Activated CD4-positive, alpha-beta T cell treated with anti-CD3 and anti-CD28 coated beads, Interleukin-10, Interleukin-2, amounts not matched to agents 100 ng/mL and 50 ng/mL, durations not matched to agents 16 hours and 8 hours (primary cell): ENCODE measurements around the gene TRIOBP.
"Not testable (repeated sequence)": the region's sequence is repeated elsewhere in the genome, so short reads cannot be mapped to it uniquely, and the experiment has no call there.

Experiments used
- DNase-seq: peaks from one replicate; pipeline ENCODE4 v3.0.0-alpha.2; 2020

TRIOBP gene

DNA sequence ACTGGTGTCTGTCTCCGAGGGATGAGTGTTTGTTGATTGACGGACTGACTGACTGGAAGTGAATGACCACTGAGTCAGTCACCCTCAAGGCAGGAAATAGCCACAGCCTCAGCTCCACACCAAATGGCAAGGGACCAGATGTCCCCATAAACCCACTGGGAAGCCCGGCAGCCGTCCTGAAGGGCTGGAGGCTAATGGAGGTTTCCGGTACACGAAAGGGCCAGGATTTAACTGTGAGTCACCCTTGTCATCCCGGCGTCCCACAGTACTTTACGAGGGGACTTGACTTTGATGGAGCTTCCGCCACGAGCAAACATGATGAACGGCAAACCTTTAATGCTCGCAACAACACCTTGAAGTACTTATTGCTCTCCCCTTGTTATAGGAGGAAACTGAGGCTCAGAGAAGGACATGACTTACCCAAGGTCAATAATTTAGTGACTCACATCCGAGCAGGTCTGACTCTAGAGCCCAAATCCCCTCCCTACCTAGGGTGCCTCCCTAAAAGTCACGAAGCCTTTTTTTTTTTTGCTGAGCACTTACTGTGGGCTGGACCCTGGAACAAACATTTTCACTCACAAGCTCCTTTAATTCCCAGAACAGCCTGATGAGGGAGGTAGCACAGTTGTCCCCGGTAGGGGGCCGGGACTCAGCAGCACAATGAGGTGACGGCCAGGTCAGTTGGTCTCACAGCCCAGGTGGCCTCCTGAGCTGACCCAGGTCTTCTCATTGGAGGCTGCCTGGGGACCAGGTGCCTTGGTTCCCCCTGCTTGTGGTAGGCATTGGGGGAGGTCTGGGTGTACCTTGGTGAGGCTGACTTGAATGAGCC is 85.7 kb downstream of the TRIOBP start:
- no peak for DNase-seq

DNA sequence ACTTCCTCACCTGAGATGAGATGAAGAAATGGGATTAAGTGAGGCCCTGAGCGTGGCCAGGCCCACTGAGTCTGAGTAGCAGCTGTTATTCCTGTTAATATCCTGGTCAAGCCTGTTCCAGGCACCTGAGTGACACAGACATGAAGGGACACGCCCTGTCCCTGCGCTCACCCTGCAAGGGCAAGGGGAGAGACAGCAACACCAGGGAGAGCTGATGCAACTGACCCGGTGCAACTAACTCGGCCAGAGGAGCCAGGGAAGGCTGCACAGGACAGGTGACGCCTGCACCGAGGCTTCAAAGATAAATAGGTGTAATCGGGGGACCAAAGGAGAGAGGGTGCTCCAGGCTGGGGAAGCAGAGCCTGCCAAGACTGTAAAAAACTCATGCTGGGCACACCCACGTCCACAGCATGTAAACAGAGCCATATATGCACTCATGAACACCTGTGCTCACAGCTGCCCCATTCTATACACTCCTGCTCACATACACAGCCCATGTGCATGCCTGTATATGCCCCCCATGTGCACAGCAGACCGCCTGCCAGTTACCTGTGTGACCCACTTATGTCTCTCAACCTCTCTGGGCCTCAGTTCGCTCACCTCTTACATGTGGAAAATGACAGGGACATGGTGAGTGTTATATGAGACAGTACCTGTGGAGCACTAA is 88.1 kb downstream of the TRIOBP start:
- DNase-seq, result no peak

DNA sequence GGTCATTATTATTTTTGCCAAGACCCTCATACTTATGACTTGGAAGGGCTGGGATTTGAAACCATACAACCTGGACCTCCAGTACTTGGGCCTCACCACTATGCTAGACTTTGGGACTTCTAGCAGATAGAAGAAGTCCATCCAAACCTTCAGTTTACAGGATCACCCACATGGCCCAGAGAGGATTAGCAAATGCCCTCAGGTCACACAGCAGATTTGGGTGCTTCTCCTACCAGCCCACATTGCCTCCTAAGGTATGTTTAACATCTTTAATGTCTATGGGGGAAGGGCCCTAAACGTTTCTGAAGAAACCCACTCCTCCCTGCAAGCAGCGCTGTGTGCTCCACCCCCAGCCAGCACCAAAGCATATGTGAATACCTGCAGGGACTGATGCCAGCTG is 93.4 kb downstream of the TRIOBP start:
- no peak for DNase-seq

DNA sequence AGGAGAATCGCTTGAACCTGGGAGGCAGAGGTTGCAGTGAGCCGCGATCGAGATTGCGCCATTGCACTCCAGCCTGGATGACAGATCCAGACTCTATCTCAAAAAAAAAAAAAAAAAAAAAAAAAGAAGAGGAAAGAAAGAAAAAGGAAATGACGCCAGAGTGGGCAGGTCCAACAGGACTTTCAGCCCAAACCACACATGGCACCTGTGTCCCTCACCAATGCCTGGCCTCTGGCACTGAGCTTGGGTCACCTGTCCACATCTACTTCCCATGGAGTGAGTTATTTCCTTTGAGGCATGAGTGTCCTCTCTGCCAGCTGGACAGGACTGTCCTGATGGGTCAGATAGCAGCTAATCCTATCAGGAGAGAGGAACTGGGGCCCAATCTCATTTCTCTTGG is 95.6 kb downstream of the TRIOBP start:
- no peak for DNase-seq

DNA sequence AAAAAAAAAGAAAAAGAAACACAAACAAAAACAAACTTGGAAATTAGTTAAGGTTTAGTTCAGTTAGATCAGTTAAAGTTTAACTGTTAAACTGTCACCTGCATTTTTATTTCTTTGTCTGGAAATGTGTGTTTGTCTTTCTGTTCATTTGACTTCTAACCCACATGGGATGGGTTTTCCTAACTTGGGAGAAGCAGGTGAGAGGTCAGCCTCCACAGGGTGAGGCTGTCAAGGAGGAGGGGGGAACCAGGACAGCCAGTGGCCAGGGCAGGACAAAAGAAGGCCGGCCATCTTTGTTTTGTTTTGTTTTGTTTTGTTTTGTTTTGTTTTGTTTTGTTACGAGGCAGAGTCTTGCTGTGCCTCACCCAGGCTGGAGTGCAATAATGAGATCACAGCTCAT is 97.5 kb downstream of the TRIOBP start:
- DNase-seq, result no peak

DNA sequence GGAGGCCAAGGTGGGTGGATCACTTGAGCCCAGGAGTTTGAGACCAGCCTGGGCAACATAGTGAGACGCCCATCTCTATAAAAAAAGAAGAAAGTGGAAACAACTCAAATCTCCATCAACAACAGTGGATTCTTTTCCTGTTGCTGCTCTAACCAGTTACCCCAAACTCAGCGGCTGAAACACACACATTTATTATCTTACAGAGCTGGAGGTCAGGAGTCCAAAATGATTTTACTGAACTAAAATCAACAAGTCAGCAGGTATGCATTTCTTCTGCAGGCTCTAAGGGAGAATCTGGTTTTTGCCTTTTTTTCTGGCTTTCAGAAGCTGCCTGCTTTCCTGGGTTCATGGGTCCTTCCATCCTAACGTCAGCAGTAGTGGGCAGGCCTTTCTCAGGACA is 99.2 kb downstream of the TRIOBP start:
- DNase-seq, result no peak

DNA sequence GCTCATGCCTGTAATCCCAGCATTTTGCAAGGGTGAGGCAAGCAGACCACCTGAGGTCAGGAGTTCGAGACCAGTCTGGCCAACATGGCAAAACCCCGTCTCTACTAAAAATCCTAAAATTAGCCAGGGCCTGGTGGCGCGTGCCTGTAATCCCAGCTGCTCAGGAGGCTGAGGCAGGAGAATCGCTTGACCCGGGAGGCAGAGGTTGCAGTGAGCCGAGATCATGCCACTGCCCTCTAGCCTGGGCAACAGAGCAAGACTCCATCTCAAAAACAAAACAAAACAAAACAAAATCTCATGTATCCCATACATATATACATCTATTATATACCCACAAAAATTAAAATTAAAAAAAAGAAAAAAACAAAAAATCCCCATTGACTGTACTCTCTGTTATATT is 100.4 kb downstream of the TRIOBP start:
- DNase-seq, result not testable (repeated sequence)

DNA sequence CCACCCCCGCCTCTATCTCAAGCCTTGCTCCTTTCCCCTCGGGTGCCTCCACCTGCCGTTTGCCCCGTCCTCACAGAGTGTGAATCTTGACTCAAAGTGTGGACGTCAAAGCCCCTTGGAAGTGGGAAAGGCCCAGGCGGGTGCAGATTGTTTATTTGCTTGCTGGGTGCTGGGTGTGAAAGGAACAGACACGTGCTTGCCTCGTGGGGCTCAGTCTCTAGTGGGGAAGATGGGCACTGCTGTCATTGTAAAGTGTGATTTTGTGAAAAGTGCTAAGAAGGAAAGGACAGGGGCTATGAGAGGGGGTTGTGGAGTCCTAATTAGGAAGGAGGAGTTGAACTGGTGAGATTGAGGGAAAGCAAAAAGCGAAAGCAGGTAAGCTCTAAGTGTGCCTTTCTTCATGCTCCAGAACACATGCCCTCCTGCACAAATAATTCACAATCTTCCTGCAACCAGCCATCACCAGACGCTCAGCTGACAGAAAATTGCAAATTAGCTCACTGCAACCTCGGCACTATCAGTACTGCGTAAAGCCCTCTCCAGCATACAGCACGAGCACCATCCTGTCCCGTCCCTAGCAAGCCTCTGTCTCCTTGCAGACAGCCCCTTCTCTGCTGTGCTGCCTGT is 101.1 kb downstream of the TRIOBP start:
- no peak for DNase-seq

DNA sequence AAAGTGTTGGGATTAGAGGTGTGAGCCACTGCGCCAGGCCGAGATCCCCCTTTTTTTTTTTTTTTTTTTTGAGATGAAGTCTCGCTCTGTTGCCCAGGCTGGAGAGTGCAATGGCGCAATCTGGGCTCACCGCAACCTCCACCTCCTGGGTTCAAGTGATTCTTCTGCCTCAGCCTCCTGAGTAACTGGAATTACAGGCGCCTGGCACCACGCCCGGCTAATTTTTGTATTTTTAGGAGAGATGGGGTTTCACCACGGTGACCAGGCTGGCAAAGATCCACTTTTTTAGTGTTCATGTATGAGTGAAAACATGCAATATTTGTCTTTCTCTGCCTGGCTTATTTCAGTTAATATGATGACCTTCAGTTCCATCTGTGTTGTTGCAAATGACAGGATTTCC is 103.1 kb downstream of the TRIOBP start:
- not testable (repeated sequence) for DNase-seq

DNA sequence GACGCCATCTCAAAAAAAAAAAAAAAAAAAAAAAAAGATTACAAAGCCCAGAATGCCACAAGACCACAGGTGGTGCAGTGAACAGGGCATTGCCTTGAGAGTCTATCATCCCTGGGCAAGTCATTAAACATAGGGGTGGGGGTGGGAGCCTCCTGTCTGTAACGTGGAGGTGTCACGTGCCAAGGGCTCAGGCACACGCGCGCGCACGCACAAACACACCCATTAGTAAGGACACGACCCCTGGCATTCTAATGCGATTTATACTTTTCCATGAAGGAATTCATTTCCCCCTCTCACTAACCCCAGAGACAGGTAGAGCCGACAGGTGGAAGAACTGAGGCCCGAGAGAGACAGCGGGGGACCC is 105.1 kb downstream of the TRIOBP start:
- no peak for DNase-seq

DNA sequence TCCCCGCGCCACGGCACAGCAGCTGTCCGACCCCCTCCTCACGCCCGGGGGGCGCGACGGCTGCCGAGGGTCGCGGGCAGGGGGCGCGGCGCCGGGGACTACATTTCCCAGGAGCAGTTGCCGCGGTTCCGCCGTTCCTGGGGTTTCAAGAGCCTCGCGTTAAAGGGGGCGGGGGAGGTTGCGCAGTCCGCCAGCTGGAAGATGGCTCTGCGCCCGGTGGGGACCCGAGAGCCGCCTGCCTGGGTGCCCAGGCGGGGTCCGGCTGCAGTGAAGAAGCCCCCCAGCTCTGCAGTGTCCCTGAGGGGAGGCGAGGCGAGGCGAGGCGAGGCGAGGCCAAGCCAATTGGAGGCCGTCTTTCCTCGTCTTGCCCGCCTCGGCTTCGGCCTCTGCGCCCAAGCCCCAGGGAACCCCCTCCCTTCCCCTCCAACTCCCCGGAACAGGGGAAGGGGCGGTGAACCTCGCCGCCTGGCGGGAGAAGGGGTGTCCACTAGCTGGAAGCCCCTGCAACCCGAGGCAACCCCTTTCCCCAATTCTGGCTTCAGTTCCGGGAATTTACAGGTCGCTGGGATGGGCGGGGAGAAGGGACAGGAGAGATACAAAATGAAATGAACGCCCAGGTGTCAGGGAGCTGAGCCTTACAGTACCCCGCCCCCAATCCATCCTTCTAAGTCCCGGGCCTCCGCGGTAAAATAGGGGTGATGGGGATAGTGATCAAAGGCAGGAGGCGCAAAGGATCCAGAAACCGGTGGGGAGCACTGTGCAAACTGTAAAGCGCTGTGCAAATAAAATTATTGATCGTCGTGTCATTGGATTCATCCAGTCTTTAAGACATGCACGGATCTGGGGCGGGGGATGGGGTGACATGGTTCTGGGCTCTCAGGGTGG is 105.7 kb downstream of the TRIOBP start:
- DNase-seq, result no peak

DNA sequence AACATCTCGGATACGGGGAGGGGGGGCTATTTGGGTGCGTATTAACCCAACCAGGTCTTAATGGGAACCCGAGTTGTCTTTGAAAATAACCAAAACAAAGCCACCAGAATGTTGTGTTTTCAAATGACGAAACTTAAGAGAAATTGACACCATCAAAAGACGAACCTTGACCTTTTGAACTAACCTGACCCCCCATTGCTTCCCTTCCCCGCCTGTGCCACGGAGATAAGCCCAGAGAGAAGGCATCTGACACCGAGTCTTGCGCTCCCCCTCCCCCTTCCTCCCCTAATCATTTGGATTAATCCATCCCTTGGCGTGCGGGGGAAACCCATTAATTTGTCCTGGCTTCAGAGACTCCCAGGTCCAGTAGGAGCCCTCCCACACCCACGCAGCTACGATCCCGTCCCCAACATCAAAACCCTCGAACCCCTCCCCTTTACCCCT is 106.4 kb downstream of the TRIOBP start:
- DNase-seq, result no peak

DNA sequence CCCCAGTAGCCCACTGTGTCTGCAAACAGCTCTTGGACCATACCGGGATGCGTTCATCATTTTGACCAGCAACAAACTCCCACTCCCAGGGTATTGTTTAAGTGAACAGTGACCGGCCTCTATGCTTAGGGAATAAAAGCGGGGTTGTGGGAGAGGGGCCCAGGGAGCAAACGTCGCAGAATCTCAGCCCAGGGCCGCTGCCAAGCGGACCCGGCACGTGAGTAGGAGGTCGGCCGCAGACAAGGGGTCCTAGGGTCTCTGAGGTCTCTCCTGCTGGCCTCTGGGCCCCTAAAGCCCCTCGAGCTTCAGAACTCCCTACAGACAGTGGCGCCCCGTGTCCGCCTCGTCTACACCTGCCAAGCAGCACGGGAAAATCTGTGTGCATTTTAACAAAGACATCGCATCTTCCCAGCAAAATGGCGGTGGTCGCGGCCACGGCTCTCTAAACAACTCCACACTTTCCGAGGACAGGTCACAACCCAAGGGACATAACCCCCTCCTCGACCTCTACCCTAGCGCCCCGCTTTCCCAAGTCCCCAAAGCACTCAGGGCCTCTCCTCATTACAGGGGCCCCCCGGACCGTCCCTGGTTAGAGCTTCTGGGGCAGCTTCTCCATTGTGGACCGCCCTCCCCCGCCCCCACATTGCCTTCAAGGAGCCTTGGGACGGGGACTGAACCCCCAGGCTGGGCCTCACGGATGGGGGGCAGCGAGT is 106.9 kb downstream of the TRIOBP start:
- no peak for DNase-seq

DNA sequence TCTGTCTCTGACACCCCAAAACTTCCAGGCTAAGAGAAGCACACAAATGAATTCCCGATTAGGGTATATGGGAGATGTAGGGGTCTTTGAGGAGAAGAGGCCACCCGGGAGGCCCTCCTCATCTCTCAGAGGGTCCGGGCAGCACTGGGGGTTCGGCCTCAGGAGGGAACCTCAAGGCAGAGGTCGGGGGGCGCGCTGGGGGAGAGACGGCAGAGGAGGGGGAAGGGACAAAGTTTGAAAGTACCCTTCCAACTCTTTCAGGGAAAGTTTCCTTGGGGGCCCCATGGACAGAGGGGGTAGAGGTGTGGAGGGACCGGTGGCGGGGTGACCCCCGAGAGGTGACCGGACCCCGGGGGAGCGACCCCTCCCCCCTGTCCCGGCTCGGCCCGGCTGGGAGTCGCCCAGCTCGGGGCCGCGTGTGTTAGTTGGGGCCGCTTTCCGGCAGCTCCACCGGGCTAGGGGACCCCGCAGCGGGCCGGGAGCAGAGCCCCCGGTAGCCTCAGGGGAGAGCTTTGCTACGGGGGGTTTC is 107.6 kb downstream of the TRIOBP start:
- no peak for DNase-seq

DNA sequence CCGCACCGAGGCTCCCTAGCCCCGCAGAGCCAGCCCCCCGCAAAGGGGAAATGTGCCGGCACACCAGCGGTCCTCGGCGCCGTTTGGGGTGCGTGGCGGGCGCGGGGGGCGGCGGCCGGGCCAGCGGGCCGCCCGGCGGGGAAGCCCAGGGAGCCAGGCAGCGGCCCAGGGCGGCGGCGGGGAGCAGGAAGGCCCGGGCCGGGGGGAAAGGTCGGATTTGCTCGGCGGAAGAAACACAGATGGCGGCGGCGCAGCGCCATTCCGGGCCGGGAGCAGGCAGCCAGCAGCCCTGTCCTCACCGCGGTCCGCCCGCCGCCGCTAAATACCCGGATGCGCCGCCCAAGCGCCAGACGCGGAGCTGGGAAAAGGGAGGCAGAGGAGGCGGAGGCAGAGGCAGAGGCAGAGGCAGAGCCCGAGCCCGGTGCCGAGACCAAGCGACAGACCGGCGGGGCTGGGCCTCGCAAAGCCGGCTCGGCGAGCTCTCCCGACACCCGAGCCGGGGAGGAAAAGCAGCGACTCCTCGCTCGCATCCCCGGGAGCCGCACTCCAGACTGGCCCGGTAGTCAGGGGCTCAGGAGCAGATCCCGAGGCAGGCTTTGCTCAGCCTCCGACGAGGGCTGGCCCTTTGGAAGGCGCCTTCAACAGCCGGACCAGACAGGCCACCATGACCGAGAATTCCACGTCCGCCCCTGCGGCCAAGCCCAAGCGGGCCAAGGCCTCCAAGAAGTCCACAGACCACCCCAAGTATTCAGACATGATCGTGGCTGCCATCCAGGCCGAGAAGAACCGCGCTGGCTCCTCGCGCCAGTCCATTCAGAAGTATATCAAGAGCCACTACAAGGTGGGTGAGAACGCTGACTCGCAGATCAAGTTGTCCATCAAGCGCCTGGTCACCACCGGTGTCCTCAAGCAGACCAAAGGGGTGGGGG is 108.3 kb downstream of the TRIOBP start:
- DNase-seq, result peak; percentile 81

DNA sequence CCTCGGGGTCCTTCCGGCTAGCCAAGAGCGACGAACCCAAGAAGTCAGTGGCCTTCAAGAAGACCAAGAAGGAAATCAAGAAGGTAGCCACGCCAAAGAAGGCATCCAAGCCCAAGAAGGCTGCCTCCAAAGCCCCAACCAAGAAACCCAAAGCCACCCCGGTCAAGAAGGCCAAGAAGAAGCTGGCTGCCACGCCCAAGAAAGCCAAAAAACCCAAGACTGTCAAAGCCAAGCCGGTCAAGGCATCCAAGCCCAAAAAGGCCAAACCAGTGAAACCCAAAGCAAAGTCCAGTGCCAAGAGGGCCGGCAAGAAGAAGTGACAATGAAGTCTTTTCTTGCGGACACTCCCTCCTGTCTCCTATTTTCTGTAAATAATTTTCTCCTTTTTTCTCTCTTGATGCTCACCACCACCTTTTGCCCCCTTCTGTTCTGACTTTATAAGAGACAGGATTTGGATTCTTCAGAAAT is 109.0 kb downstream of the TRIOBP start:
- DNase-seq, result no peak

DNA sequence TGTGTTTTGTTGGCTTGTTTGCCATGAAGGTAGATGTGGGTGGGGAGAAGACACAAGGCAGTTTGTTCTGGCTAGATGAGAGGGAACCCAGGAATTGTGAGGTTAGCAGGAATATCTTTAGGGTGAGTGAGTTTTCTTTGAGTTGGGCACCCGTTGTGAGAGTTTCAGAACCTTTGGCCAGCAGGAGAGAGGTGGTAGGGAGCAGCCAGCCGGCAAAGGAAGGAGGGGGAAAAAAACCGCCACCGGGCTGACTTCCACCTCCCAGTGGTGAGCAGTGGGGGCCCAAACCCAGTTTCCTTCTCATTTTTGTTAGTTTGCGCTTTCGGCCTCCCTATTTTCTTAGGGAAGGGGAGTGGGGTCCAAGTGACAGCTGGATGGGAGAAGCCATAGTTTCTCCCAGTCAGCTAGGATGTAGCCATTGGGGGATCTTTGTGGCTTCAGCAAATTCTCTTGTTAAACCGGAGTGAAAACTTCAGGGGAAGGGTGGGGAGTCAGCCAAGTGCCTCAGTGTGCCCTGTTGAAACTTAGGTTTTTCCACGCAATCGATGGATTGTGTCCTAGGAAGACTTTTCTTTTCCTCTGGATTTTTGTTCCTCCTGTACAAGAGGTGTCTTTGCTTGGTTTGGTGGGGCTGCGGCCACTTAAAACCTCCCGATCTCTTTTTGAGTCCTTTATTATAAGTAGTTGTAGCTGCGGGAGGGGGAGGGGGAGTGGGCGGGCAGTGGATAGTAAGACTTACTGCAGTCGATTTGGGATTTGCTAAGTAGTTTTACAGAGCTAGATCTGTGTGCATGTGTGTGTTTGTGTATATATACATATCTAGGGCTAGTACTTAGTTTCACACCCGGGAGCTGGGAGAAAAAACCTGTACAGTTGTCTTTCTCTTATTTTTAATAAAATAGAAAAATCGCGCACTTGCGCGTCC is 109.8 kb downstream of the TRIOBP start:
- DNase-seq, result no peak

DNA sequence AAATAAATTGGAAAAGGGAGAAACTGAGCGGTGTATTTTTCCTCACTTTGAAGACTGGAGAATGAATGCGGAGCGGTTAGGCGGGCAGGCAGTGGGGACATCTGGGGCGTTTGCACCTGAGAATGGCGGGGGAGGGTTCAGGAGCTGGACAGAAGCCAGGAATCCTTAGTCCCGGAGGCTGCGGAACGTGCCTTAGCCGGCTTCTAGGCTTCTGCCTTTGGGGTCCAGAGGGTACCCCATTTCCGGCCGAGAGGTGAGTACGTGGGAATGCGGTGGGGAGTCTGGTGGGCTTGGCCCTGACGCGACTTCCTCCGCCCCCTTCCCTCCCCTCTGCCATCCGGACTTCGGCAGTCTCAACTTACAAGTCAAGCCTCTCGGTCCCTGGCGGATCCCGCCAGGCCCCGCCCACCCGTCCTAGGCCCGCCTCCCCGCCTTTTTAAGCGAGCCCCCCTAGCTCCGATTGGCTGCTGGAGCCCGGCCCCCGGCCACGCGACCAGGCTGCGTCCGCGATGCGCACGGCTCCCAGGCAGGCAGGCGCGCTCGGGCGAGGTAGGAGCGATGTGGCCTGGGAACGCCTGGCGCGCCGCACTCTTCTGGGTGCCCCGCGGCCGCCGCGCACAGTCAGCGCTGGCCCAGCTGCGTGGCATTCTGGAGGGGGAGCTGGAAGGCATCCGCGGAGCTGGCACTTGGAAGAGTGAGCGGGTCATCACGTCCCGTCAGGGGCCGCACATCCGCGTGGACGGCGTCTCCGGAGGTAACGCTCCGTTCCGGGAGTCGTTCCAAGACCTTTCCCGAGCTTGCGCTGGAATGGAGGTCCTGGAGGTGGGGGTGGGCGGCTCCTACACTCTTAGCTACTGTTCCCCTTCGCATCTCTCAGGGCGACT is 110.8 kb downstream of the TRIOBP start, which contains the start of gene GCAT:
Gene GCAT (plus strand): TSS at position 525 of the 884 bp plus-strand sequence. CDS start 34 bp downstream, at position 559.
- peak; percentile 97 for DNase-seq

DNA sequence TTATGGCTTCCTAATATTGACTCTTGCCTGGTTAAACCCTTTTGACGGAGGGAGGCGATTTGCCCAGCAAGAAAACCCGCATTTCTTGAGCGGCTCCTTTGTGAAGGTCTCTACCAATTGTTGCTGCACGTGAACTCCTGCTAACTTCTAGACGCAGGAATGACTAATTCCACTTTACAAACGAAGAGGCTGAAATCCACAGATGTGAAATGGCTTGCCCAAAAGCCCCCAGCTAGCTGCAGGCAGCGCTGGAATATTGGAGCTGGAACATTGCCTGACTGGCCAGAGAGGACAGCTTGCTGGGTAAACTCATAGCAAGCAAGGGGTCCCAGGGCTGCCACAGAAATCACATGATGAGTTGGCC is 111.4 kb downstream of the TRIOBP start:
- DNase-seq, result no peak
